GM23248 (cell line): ENCODE data around the gene OVOL1. TPM values are rescaled to one million over a fixed set of nuclear protein-coding genes. Genes with fewer than 3 reads are reported as not detected.

Source experiments
- DNase-seq: peaks from one replicate; pipeline ENCODE4 v3.0.0-alpha.2; 2015
- H2AFZ ChIP-seq: fragments of 200-600 bp; sonication (generic); 2 replicates; pipeline ENCODE4 v1.6.1; 2016; ENCODE audit warnings: antibody characterized with exemption
- H3F3A ChIP-seq: fragments of 200-600 bp; sonication (generic); 2 replicates; pipeline ENCODE4 v1.6.1; 2016; ENCODE audit warnings: mild to moderate bottlenecking, antibody characterized with exemption, mixed run types; ENCODE audit not compliant: insufficient read depth
- H3K27ac ChIP-seq: fragments of 200-600 bp; sonication (generic); 2 replicates; pipeline ENCODE4 v1.5.1; 2016; ENCODE audit warnings: mild to moderate bottlenecking
- H3K27me3 ChIP-seq: fragments of 200-600 bp; sonication (generic); replicated peaks from 2 replicates; pipeline ENCODE4 v1.6.1; 2016; ENCODE audit warnings: mild to moderate bottlenecking; ENCODE audit not compliant: insufficient read depth
- H3K36me3 ChIP-seq: fragments of 200-600 bp; sonication (generic); 2 replicates; pipeline ENCODE4 v1.6.1; 2016; ENCODE audit warnings: low read depth, mild to moderate bottlenecking
- H3K4me1 ChIP-seq: fragments of 200-600 bp; sonication (generic); 2 replicates; pipeline ENCODE4 v1.6.1; 2016; ENCODE audit warnings: mild to moderate bottlenecking; ENCODE audit not compliant: insufficient read depth
- H3K4me2 ChIP-seq: fragments of 200-600 bp; sonication (generic); one replicate; pipeline ENCODE4 v1.6.1; 2016; ENCODE audit warnings: mild to moderate bottlenecking; ENCODE audit not compliant: unreplicated experiment
- H3K4me3 ChIP-seq: fragments of 200-600 bp; sonication (generic); 2 replicates; pipeline ENCODE4 v1.5.1; 2016; ENCODE audit warnings: mild to moderate bottlenecking
- H3K79me2 ChIP-seq: fragments of 200-600 bp; sonication (generic); 2 replicates; pipeline ENCODE4 v1.6.1; 2016; ENCODE audit warnings: mild to moderate bottlenecking; ENCODE audit not compliant: insufficient read depth
- H3K9ac ChIP-seq: fragments of 200-600 bp; sonication (generic); 2 replicates; pipeline ENCODE4 v1.6.1; 2016; ENCODE audit warnings: mild to moderate bottlenecking
- H3K9me2 ChIP-seq: fragments of 200-600 bp; sonication (generic); 2 replicates; pipeline ENCODE4 v1.6.1; 2016; ENCODE audit warnings: mixed run types, mild to moderate bottlenecking, moderate library complexity; ENCODE audit not compliant: insufficient read depth
- H3K9me3 ChIP-seq: fragments of 200-600 bp; sonication (generic); one replicate; pipeline ENCODE4 v1.6.1; 2017; ENCODE audit warnings: low read depth
- H4K20me1 ChIP-seq: fragments of 200-600 bp; sonication (generic); 2 replicates; pipeline ENCODE4 v1.6.0; 2016; ENCODE audit not compliant: insufficient read depth
- EZH2 ChIP-seq: fragments of 200-600 bp; sonication (generic); IDR thresholded peaks from 2 replicates; pipeline ENCODE4 v1.6.1; 2018; ENCODE audit warnings: antibody characterized with exemption, mild to moderate bottlenecking; ENCODE audit not compliant: insufficient read depth, poor library complexity, severe bottlenecking
- EZH2phosphoT487 ChIP-seq: fragments of 200-600 bp; sonication (generic); IDR thresholded peaks from 2 replicates; pipeline ENCODE4 v1.6.1; 2018; ENCODE audit warnings: antibody characterized with exemption, moderate library complexity, mild to moderate bottlenecking, low read depth; ENCODE audit not compliant: insufficient read depth
- WGBS, 2 experiments: methylation state at CpG; one replicate each; pipeline ENCODE4 v1.1.6; 2015 to 2017; ENCODE audit warnings: low lambda C conversion rate in 2 of 2, low coverage in 1 of 2; ENCODE audit errors: missing lambda C conversion rate in 2 of 2; 5-methylcytosine and 5-hydroxymethylcytosine counted together
- in situ Hi-C: fragments of 300-500 bp; cut with MboI; formaldehyde crosslinking; loops from 2 replicates; pipeline ENCODE4 v1.15.0; 2020
- polyA plus RNA-seq: library from polyadenylated mRNA; unstranded; fragments of >200 nt; fragmentation: Nextera tagmentation; extraction: Ambion mirVana; gene quantifications from 2 replicates; pipeline ENCODE4 v1.2.1, GENCODE V29; 2016
- total RNA-seq: library from RNA; depleted of rRNA; stranded (reverse); fragments of >200 nt; shearing (Covaris generic); gene quantifications from 2 replicates; pipeline ENCODE4 v1.2.3, GENCODE V29; 2014

OVOL1 gene
- total and polyA plus RNA-seq, 2 experiments from 2014 or later: not detected

DNA sequence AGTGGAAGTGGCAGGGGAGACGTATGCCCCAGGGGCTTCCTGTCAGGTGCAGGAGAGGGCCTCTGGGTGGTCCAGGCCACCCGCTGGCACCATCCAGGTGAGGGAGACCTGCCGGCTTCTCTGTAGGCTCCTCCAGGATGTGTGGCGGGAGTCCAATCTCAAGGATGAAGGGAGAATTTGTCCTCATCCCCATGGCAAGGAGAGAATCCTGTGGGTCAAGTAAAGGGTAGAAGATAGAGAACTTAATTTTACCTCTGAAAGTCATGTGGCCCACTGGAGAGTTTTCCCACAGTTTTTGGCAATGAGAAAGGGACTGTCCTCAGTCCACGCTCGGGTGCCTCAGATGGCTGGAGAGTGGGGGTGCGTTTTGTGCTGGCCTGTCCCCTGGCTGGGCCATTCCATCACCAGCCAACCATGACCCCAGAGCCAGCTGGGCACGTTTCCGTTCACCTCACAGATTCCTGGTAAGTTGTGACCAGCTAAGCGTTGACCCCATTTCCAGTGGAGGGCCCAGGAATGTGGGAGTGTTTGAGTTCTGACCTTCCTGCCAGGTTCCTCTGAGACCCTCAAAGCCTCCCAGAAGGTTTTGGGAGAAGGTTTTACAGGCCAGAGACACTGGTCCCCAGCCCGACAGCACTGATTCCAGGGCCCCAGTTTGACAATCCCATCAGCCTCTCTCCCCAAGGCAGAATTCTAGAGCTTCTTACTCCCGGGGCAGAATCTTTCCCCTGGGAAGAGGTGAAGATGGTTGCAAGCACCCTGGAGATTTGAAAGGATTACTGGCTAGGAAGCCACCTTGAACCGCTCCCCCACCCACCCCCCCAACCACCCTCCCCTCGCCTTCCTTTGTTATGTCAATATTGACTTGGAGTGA, 2.6 kb downstream of the OVOL1 start:
- no peaks in the 10 kb centered on the region for H3K9me2 ChIP-seq
- peaks cover 31% of the 10 kb centered on the region for H3K27me3 ChIP-seq
- H4K20me1 ChIP-seq: no peaks in the 10 kb centered on the region
- H3K4me1 ChIP-seq: no peaks in the 10 kb centered on the region
- H3K9me3 ChIP-seq: no peaks in the 10 kb centered on the region
- H3K79me2 ChIP-seq: no peaks in the 10 kb centered on the region
- H3K4me2 ChIP-seq: no peak overlapping the region
- no peak overlapping the region for H2AFZ ChIP-seq
- no peak overlapping the region for H3K9ac ChIP-seq
- H3K27ac ChIP-seq: no peak overlapping the region
- TF ChIP-seq EZH2phosphoT487 (no peak), EZH2 (no peak)
- 75 to 77% methylated on average over 13 to 14 of the region's 14 CpGs for WGBS, 2 experiments
- H3K36me3 ChIP-seq: no peaks in the 10 kb centered on the region
- no peaks in the 10 kb centered on the region for H3F3A ChIP-seq
- no peak overlapping the region for H3K4me3 ChIP-seq
- in situ Hi-C loops: no loop called here
- no peak for DNase-seq

DNA sequence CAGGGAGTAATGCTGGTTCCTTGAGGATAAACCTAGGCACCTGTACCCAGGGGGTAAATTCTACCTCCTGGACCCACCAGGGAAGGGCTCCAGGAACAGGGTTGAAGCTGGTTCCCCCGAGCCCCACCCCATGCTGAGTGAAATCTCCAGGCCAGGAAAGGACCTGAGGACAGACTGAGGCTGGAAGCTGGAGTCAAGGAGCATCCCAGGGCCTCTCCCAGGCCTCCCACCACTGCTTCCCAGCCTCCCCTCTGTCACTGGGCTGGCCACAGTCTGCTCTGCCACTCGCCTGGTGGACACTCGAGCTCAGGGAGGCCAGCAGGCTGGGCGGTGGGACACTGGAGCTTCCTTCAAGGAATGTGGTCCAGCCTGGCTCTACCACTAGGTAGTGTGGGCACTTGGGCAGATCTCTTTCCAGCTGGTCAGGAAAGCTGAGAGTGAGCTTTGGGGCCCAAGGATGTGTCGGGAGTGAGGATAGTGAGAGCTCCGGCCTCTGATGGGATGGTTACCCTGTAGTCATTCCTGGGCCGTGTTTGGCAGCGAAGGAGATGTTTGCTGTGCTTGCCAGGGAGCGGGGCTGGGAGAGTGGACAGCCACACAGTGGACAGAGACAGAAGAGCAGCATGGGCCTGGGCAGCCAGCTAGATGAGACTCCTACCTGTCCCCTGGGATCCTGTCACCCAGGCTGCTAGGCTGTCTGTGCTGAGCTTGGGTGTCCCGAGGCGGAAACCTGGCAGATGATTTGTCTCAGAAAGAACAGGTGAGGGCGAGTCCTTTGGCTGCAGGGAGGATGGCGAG, 3.4 kb downstream of the OVOL1 start:
- Histone ChIP-seq H3K4me2 (no peak overlapping the region), H3K4me1 (no peaks in the 10 kb centered on the region), H3K27me3 (peaks cover 27% of the 10 kb centered on the region), H3K27ac (no peak overlapping the region), H3K9ac (no peak overlapping the region), H2AFZ (no peak overlapping the region), H3K36me3 (no peaks in the 10 kb centered on the region), H3K79me2 (no peaks in the 10 kb centered on the region), H3K4me3 (no peak overlapping the region), H4K20me1 (no peaks in the 10 kb centered on the region), H3F3A (no peaks in the 10 kb centered on the region), H3K9me3 (no peaks in the 10 kb centered on the region), H3K9me2 (no peaks in the 10 kb centered on the region)
- 81 to 85% methylated on average over 13 of the region's 13 CpGs for WGBS, 2 experiments
- in situ Hi-C loops: no loop called here
- DNase-seq: no peak
- TF ChIP-seq EZH2phosphoT487 (no peak), EZH2 (no peak)

DNA sequence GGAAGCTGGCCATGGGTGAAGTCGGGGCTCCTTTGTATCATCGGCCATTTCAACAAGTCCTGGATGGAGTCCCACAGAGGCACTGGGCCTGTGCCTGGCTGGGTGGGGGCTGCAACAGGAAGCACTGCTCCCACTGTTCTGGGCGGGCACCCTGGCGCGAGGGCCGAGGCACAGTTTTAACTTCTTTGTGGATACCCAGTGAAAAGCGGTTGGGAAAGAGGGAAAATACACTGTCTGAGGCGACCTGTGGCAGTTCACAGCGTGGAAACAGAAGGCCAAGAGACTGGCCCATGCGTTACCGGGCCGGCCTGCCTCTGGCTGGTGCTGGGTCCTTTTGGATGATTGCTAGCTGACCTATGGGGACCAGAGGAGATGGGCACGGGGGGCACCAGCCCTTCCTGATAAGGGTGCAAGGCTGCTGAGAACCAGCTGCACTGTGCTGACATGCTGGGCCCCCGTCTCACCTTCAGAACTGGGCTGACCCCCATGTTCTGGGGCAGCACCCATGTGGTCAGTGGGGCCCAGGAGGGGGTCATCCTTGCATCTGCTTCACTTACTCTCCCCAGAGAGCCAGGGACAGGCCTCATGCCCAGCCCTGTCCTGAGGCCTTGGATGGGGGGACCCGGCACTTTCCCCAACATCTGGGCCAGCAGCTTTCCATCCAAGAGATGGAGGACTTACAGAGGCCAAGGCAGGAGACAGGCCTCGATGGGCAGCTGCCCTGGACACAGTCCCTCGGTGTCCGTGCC, 4.2 kb downstream of the OVOL1 start:
- H3K9me3 ChIP-seq: no peaks in the 10 kb centered on the region
- H3K9me2 ChIP-seq: no peaks in the 10 kb centered on the region
- H3F3A ChIP-seq: no peaks in the 10 kb centered on the region
- TF ChIP-seq EZH2phosphoT487 (no peak), EZH2 (no peak)
- no peak overlapping the region for H3K9ac ChIP-seq
- no peak overlapping the region for H3K4me2 ChIP-seq
- no peaks in the 10 kb centered on the region for H4K20me1 ChIP-seq
- WGBS, 2 experiments: 86 to 90% methylated on average over 18 of the region's 18 CpGs
- no peaks in the 10 kb centered on the region for H3K79me2 ChIP-seq
- DNase-seq: no peak
- peaks cover 21% of the 10 kb centered on the region for H3K27me3 ChIP-seq
- H3K4me3 ChIP-seq: no peak overlapping the region
- no peaks in the 10 kb centered on the region for H3K36me3 ChIP-seq
- no peaks in the 10 kb centered on the region for H3K4me1 ChIP-seq
- in situ Hi-C loops: no loop called here
- no peak overlapping the region for H2AFZ ChIP-seq
- no peak overlapping the region for H3K27ac ChIP-seq

DNA sequence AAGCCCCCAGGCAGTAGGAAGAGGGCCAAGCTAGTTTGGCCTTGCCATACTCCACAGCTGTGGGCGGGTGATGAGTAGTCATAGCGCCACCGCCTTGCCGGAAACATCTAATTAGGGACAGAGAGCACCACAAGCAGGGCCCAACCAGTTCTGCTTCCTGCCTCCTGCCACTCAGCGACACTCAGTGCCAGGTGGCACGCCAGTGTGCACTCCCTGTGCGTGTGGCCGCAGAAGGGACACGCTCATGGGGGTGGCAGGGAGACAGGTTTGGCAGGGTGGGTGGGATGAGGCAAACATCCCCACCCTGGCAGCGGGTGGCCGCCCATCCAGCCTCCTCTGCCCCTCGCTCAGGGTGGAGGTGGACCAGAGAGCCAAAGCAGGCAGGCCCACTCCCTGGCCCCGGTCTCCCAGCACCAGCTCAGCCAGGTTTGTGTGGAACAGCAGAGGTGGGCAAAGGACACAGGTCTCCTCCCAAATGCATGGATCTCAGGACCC, 4.9 kb downstream of the OVOL1 start:
- H3K4me3 ChIP-seq: no peak overlapping the region
- H3K9ac ChIP-seq: no peak overlapping the region
- no peaks in the 10 kb centered on the region for H3K36me3 ChIP-seq
- no peaks in the 10 kb centered on the region for H4K20me1 ChIP-seq
- H3K4me1 ChIP-seq: no peaks in the 10 kb centered on the region
- 80 to 93% methylated on average over 12 to 13 of the region's 13 CpGs for WGBS, 2 experiments
- no peak overlapping the region for H3K4me2 ChIP-seq
- no peak overlapping the region for H2AFZ ChIP-seq
- H3K9me3 ChIP-seq: no peaks in the 10 kb centered on the region
- H3F3A ChIP-seq: no peaks in the 10 kb centered on the region
- H3K27ac ChIP-seq: no peak overlapping the region
- no peaks in the 10 kb centered on the region for H3K9me2 ChIP-seq
- peaks cover 23% of the 10 kb centered on the region for H3K27me3 ChIP-seq
- peak; percentile 48 for DNase-seq
- no peak for TF ChIP-seq EZH2phosphoT487
- no peak for TF ChIP-seq EZH2
- in situ Hi-C loops: no loop called here
- H3K79me2 ChIP-seq: no peaks in the 10 kb centered on the region
